K562 (cell line): ENCODE data around the gene PRPF18. TPM values are rescaled to one million over a fixed set of nuclear protein-coding genes. Genes with fewer than 3 reads are reported as not detected.

Source experiments
- ATAC-seq: fragments of 200-7000 bp; cut with Tn5 transposase; 3 replicates; pipeline ENCODE4 v1.9.1; 2020; ENCODE audit warnings: moderate library complexity
- BruUV-seq: library from RNA; stranded (reverse); fragments of 400-500 nt; replicated peaks from 2 replicates; lab custom pipeline; 2021; lab: Mats Ljungman, UMichigan
- CTCF ChIA-PET: fragments of 300-600 bp; formaldehyde crosslinking; extraction: SDS; loops from one replicate; lab custom pipeline; 2021; ENCODE audit warnings: low intra/inter-chr PET ratio; lab: Yijun Ruan, JAX
- POLR2A ChIA-PET: fragments of 300-600, 350-650 bp; sonication (Branson Sonifier 250); formaldehyde crosslinking; extraction: SDS; loops from one replicate; lab custom pipeline; 2021; ENCODE audit warnings: antibody characterized with exemption, inconsistent platforms; lab: Yijun Ruan, JAX
- DNase-seq, 4 experiments: peaks; one replicate each; pipeline versions ENCODE4 v3.0.0 to v3.0.0-alpha.2; 2011 to 2018; ENCODE audit warnings: low spot score in 3 of 4, mixed read lengths in 3 of 4; ENCODE audit errors: extremely low read depth in 1 of 4
- FAIRE-seq: peaks from 2 replicates; lab custom pipeline; 2011; peaks lifted over from hg19 to GRCh38; lab: Jason Lieb, UNC
- H2AFZ ChIP-seq: 2 replicates; pipeline ENCODE4 v1.6.0; 2011; ENCODE audit warnings: low read depth, low read length, control low read depth, inconsistent platforms
- H3K27ac ChIP-seq: fragments of 200-600 bp; 3 replicates; pipeline ENCODE4 v1.8.0; 2011; ENCODE audit warnings: low read depth, mild to moderate bottlenecking, control low read depth, inconsistent platforms, low read length, moderate library complexity, mixed read lengths; ENCODE audit errors: extremely low read depth
- H3K27me3 ChIP-seq, 2 experiments: fragments of 300-600 bp in 1 of 2; 2 replicates in 1 of 2; 3 replicates in 1 of 2; pipeline versions ENCODE4 v1.6.0 to v1.8.0; 2011; ENCODE audit warnings: inconsistent platforms in 2 of 2, low read length in 2 of 2, mild to moderate bottlenecking in 1 of 2, mixed read lengths in 1 of 2, moderate library complexity in 1 of 2; ENCODE audit not compliant: control insufficient read depth in 2 of 2, insufficient read depth in 2 of 2
- H3K36me3 ChIP-seq: fragments of 300-600 bp; 3 replicates; pipeline ENCODE4 v1.8.0; 2011; ENCODE audit warnings: mild to moderate bottlenecking, low read length, inconsistent platforms; ENCODE audit not compliant: control insufficient read depth, insufficient read depth
- H3K4me1 ChIP-seq, 2 experiments: fragments of 200-600 bp in 1 of 2; replicated peaks in 1 of 2; 2 replicates in 1 of 2; 3 replicates in 1 of 2; pipeline versions ENCODE4 v1.5.1 to v1.8.0; 2011; ENCODE audit warnings: inconsistent platforms in 2 of 2, low read length in 2 of 2, mild to moderate bottlenecking in 1 of 2, mixed read lengths in 1 of 2, moderate library complexity in 1 of 2; ENCODE audit not compliant: control insufficient read depth in 2 of 2, insufficient read depth in 2 of 2
- H3K4me2 ChIP-seq: 2 replicates; pipeline ENCODE4 v1.6.1; 2011; ENCODE audit warnings: low read length, control low read depth, inconsistent platforms, mixed read lengths; ENCODE audit not compliant: insufficient read depth
- H3K4me3 ChIP-seq: fragments of 200-600 bp; sonication (generic), shearing (Covaris generic); 2 replicates; pipeline ENCODE4 v1.5.1; 2016; ENCODE audit warnings: control low read depth, inconsistent platforms
- H3K79me2 ChIP-seq: fragments of 200-600 bp; 3 replicates; pipeline ENCODE4 v1.8.0; 2011; ENCODE audit warnings: low read length, inconsistent platforms; ENCODE audit not compliant: control insufficient read depth, insufficient read depth
- H3K9ac ChIP-seq, 2 experiments: 2 replicates each; pipeline versions ENCODE4 v1.6.0 to v1.6.1; 2011; ENCODE audit warnings: low read depth in 2 of 2, low read length in 2 of 2, control low read depth in 1 of 2, inconsistent platforms in 1 of 2, mild to moderate bottlenecking in 1 of 2, mixed read lengths in 1 of 2; ENCODE audit not compliant: insufficient read depth in 1 of 2
- H3K9me1 ChIP-seq: one replicate; pipeline ENCODE4 v1.6.0; 2011; ENCODE audit warnings: inconsistent platforms, mild to moderate bottlenecking, low read length, moderate library complexity; ENCODE audit not compliant: control insufficient read depth, insufficient read depth
- H3K9me3 ChIP-seq: replicated peaks from 2 replicates; pipeline ENCODE4 v1.5.1; 2011; ENCODE audit warnings: low read depth, low read length, inconsistent platforms; ENCODE audit not compliant: control insufficient read depth, insufficient read depth
- H4K20me1 ChIP-seq: replicated peaks from 2 replicates; pipeline ENCODE4 v1.6.1; 2011; ENCODE audit warnings: low read length, inconsistent platforms, mixed read lengths; ENCODE audit not compliant: control insufficient read depth, insufficient read depth
- DPF2 ChIP-seq: fragments of 450-650 bp; IDR thresholded peaks from 2 replicates; pipeline ENCODE4 v1.6.1; 2016
- HDAC2 ChIP-seq: fragments of 450-650 bp; IDR thresholded peaks from 2 replicates; pipeline ENCODE4 v1.6.1; 2016; ENCODE audit warnings: mild to moderate bottlenecking
- ID3 ChIP-seq, 2 experiments: fragments of 250-450 bp in 1 of 2; fragments of 450-650 bp in 1 of 2; sonication (Bioruptor Pico) in 1 of 2; IDR thresholded peaks; 2 replicates each; pipeline versions ENCODE4 v1.6.1 to v1.8.0; 2016 to 2021; ENCODE audit warnings: mild to moderate bottlenecking in 2 of 2, moderate library complexity in 2 of 2, missing compliant biosample characterization in 1 of 2, missing genetic modification characterization in 1 of 2
- KLF1 ChIP-seq: fragments of 450-650 bp; IDR thresholded peaks from 2 replicates; pipeline ENCODE4 v1.6.1; 2016; ENCODE audit warnings: missing genetic modification characterization, missing compliant biosample characterization
- POLR2B ChIP-seq: fragments of 450-650 bp; IDR thresholded peaks from 2 replicates; pipeline ENCODE4 v1.6.1; 2018; ENCODE audit warnings: low read depth; ENCODE audit not compliant: partially characterized antibody
- POLR3G ChIP-seq: IDR thresholded peaks from 2 replicates; pipeline ENCODE4 v1.6.1; 2011; ENCODE audit not compliant: insufficient read length, insufficient replicate concordance; ENCODE audit errors: extremely low read depth
- PRMT5 ChIP-seq: sonication (generic); formaldehyde crosslinking; IDR thresholded peaks from 2 replicates; pipeline ENCODE4 v1.5.0; 2020; ENCODE audit warnings: missing genetic modification reagents
- SIN3B ChIP-seq: fragments of 450-650 bp; IDR thresholded peaks from 2 replicates; pipeline ENCODE4 v1.6.1; 2017; ENCODE audit warnings: low read depth, mild to moderate bottlenecking, moderate library complexity
- SRSF7 ChIP-seq: fragments of 200-400 bp; formaldehyde crosslinking; optimal IDR thresholded peaks from 2 replicates; pipeline ENCODE3; 2017; ENCODE audit warnings: mild to moderate bottlenecking, low read depth, low read length
- ZNF184 ChIP-seq: sonication (generic); formaldehyde crosslinking; IDR thresholded peaks from 2 replicates; pipeline ENCODE4 v1.5.0; 2020; ENCODE audit warnings: missing genetic modification reagents
- ZNF3 ChIP-seq: fragments of 250-450 bp; sonication (Bioruptor Pico); IDR thresholded peaks from 2 replicates; pipeline ENCODE4 v1.5.0; 2021; ENCODE audit warnings: mild to moderate bottlenecking, moderate library complexity
- ZNF311 ChIP-seq: fragments of 250-450 bp; sonication (Bioruptor Pico); IDR thresholded peaks from 2 replicates; pipeline ENCODE4 v1.4.0; 2020; ENCODE audit warnings: mild to moderate bottlenecking, moderate library complexity
- ZNF384 ChIP-seq: IDR thresholded peaks from 2 replicates; pipeline ENCODE4 v1.6.1; 2012; ENCODE audit warnings: low read depth, low read length, improper control_type of control experiment
- ZNF551 ChIP-seq: fragments of 250-450 bp; sonication (Bioruptor Pico); IDR thresholded peaks from 2 replicates; pipeline ENCODE4 v1.5.0; 2021; ENCODE audit warnings: mild to moderate bottlenecking, moderate library complexity
- ZNF584 ChIP-seq: fragments of 200-800 bp; sonication (Bioruptor generic); IDR thresholded peaks from 2 replicates; pipeline ENCODE4 v1.6.1; 2016; ENCODE audit warnings: low read depth, mild to moderate bottlenecking, missing genetic modification characterization, missing compliant biosample characterization
- ZNF586 ChIP-seq: fragments of 450-650 bp; formaldehyde crosslinking; conservative IDR thresholded peaks from 2 replicates; pipeline ENCODE4 v1.4.0; 2020; ENCODE audit warnings: mild to moderate bottlenecking, moderate library complexity
- ZNF699 ChIP-seq: fragments of 250-450 bp; sonication (Bioruptor Pico); IDR thresholded peaks from 2 replicates; pipeline ENCODE4 v1.8.0; 2021; ENCODE audit warnings: mild to moderate bottlenecking, moderate library complexity; ENCODE audit not compliant: insufficient replicate concordance
- WGBS: fragments of 100-300 bp; shearing (Covaris generic); methylation state at CpG from one replicate; pipeline ENCODE4 v1.1.6; 2016; ENCODE audit warnings: low coverage, mixed read lengths; ENCODE audit not compliant: insufficient coverage; ENCODE audit errors: missing lambda C conversion rate; 5-methylcytosine and 5-hydroxymethylcytosine counted together
- in situ Hi-C: fragments of 300-500 bp; cut with MboI; formaldehyde crosslinking; loops from 4 replicates; pipeline ENCODE4 v1.15.0; 2018; ENCODE audit warnings: inconsistent platforms, mixed read lengths
- intact Hi-C: fragments of 100-400 bp; cut with micrococcal nuclease; formaldehyde crosslinking; loops from 2 replicates; pipeline ENCODE4 v1.14.2; 2022
- polyA plus RNA-seq, 8 experiments: library from polyadenylated mRNA; depleted of rRNA in 4 of 8; stranded (reverse) in 5 of 8; unstranded in 3 of 8; fragments of >200 nt; fragmentation: Nextera tagmentation in 2 of 8; fragmentation: Illumina TruSeq in 1 of 8; extraction: Ambion mirVana in 2 of 8; extraction: Trizol in 1 of 8; gene quantifications; 2 replicates each; pipeline versions ENCODE4 v1.2.1 to v1.2.3, GENCODE V29; 2011 to 2014; ENCODE audit warnings: inconsistent platforms in 1 of 8, missing spikeins in 1 of 8
- total RNA-seq, 7 experiments: library from RNA; depleted of rRNA in 6 of 7; stranded (reverse); fragments of >200 nt in 6 of 7; fragmentation: Illumina TruSeq in 2 of 7; extraction: Trizol in 2 of 7; gene quantifications; 2 replicates each; pipeline versions ENCODE4 v1.2.1 to v1.2.3, GENCODE V29; 2011 to 2021; ENCODE audit warnings: low replicate concordance in 1 of 7
- TF ChIP-seq, protein P1 (sequence below): fragments of 200-800 bp; sonication (Bioruptor generic); IDR thresholded peaks from 2 replicates; pipeline ENCODE4 v1.6.1; 2017; ENCODE audit warnings: missing genetic modification characterization, missing compliant biosample characterization

PRPF18 gene
- total and polyA plus RNA-seq, 9 of the 15 experiments (the other 6 are each of a cell fraction or from before 2014, with no cell fraction given) = 14.0 to 30.6 (median 23.1) TPM

DNA sequence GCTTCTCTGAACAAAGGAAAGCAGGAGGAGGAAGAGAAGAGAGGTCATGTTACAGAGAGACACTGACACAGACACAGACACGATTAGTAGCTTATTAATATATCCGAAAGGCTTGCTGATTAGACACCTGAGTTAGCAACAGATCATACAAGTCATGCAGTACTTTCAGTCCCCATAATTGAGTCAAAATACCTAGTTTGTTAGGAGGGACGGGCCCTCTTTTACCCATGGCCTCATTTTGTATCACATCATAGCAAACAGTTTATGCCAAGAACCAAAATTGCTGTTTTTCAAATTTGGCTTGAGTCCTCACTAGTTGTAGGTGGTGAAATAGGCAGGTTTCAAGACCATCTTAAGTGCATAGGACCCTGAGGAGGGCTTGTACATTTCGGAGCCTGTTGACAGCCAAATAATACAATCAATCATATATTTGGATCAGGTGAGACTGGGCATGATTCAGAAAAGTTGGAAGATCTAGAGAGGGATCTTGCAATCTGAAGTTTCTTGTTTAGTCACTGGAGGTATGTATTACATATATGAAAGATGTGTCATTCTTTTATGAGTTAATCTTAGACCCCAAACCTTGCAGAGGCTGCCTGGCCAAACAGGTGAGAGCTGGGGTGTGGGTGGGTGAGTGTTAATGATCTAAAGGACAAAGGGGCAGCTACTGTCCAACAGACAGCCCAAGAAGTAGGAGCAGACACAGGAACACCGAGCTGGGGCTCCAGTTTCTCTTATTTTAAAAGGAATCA lies 65.4 kb downstream of the PRPF18 start:
- intact Hi-C loops = no loop called here
- Histone ChIP-seq H3K27me3 (no peaks in the 10 kb centered on the region), H3K4me2 (no peak overlapping the region), H3K79me2 (no peaks in the 10 kb centered on the region), H3K9me3 (no peaks in the 10 kb centered on the region), H3K27ac (no peak overlapping the region), H3K9ac (no peak overlapping the region), H3K4me1 (no peaks in the 10 kb centered on the region), H3K9me1 (peaks cover 4% of the 10 kb centered on the region), H3K4me3 (no peak overlapping the region), H4K20me1 (no peaks in the 10 kb centered on the region), H3K36me3 (0 out of 3 replicates have a peak, but pooled peaks cover 5% of the 10 kb centered on the region), H2AFZ (no peak overlapping the region)
- WGBS = 44% methylated on average over 5 of the region's 5 CpGs
- ChIA-PET CTCF (no interaction called here), POLR2A (no interaction called here)
- FAIRE-seq (no peak), DNase-seq (no peak), ATAC-seq (no peak)
- in situ Hi-C loops = loop anchor here (5.0 kb wide), 1 partner anchor 115 kb away; no protein-coding TSS in a partner anchor
- BruUV-seq = no TSS peak
- TF ChIP-seq SIN3B = no peak
- no peak for TF ChIP-seq ZNF3 (CRISPR knock-in tag)
- no peak for TF ChIP-seq ZNF699
- no peak for TF ChIP-seq SRSF7
- TF ChIP-seq ZNF184 (CRISPR knock-in tag) = no peak
- no peak for TF ChIP-seq HDAC2
- TF ChIP-seq DPF2 = no peak
- TF ChIP-seq, protein P1, sequence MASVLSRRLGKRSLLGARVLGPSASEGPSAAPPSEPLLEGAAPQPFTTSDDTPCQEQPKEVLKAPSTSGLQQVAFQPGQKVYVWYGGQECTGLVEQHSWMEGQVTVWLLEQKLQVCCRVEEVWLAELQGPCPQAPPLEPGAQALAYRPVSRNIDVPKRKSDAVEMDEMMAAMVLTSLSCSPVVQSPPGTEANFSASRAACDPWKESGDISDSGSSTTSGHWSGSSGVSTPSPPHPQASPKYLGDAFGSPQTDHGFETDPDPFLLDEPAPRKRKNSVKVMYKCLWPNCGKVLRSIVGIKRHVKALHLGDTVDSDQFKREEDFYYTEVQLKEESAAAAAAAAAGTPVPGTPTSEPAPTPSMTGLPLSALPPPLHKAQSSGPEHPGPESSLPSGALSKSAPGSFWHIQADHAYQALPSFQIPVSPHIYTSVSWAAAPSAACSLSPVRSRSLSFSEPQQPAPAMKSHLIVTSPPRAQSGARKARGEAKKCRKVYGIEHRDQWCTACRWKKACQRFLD (CRISPR knock-in tag) = no peak
- no peak for TF ChIP-seq ZNF586 (CRISPR knock-in tag)
- no peak for TF ChIP-seq ZNF311
- no peak for TF ChIP-seq POLR2B
- no peak for TF ChIP-seq ZNF551 (CRISPR knock-in tag)
- TF ChIP-seq POLR3G = no peak
- no peak for TF ChIP-seq PRMT5 (CRISPR knock-in tag)
- no peak for TF ChIP-seq KLF1
- TF ChIP-seq ID3 (CRISPR knock-in tag; IDR thresholded peaks at IDR 0.05) = no peak
- no peak for TF ChIP-seq ID3 (tag; IDR thresholded peaks at IDR 0.05)
- TF ChIP-seq ZNF584 = no peak
- TF ChIP-seq ZNF384 = no peak
